ENCODE results near the gene KIF24. TPM values are rescaled to one million over a fixed set of nuclear protein-coding genes. Genes with fewer than 3 reads are reported as not detected.

KIF24 gene
- total and polyA plus RNA-seq, 2 of the 8 experiments (the other 6 are each of a cell fraction or from before 2014, with no cell fraction given) = 2.7 to 3.9 TPM

DNA sequence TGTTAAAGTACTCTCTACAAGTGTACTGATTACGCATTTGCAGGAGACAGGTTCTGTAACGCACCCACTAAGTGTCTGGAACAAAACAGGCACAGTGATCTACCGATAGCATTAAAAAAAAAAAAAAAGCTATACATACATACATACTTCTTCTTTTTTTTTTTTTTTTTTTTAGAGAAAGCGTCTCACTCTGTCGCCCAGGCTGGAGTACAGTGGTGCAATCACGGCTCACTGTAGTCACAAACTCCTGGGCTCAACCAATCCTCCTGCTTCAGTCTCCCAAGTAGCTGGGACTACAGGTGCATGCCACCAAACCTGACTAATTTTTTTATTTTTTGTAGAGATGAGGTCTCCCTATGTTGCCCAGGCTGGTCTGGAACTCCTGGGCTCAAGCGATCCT lies 7.6 kb downstream of the KIF24 start:
- Histone ChIP-seq H2BK5ac (ENCODE audit: low read depth, low read length) (no peak overlapping the region), H2AFZ (ENCODE audit: low read length) (no peak overlapping the region), H3K23ac (ENCODE audit: insufficient read length) (no peak overlapping the region), H3K14ac (ENCODE audit: insufficient read length) (no peak overlapping the region), H3K4me3 (ENCODE audit: extremely low read depth in 1 of 4, insufficient read depth in 2 of 4, low read depth in 3 of 4, low read length in 4 of 4) (no peak overlapping the region), H3K18ac (ENCODE audit: extremely low read depth, low read length) (no peak overlapping the region), H3K56ac (replicated peaks; ENCODE audit: insufficient read length, low read depth, low read length) (no peak overlapping the region), H3K4ac (replicated peaks; ENCODE audit: insufficient read length, low read depth, low read length) (no peak overlapping the region), H3K27ac (ENCODE audit: low read depth, low read length) (no peak overlapping the region), H4K91ac (replicated peaks; ENCODE audit: insufficient read length, low read length) (no peak overlapping the region), H2BK12ac (ENCODE audit: low read depth, low read length) (no peak overlapping the region), H2BK15ac (ENCODE audit: low read length) (no peak overlapping the region), H2BK20ac (ENCODE audit: low read length) (no peak overlapping the region), H3K27me3 (replicated peaks in 1 of 4; ENCODE audit: control insufficient read depth in 3 of 4, extremely low read depth in 1 of 4, insufficient read depth in 3 of 4, low read length in 3 of 4) (no peaks in the 10 kb centered on the region), H3K9me3 (ENCODE audit: insufficient read depth in 2 of 2, low read depth in 1 of 2, low read length in 1 of 2) (no peaks in the 10 kb centered on the region), H3K79me2 (ENCODE audit: control insufficient read depth in 1 of 2, insufficient read depth in 2 of 2, low read length in 2 of 2) (no peaks in the 10 kb centered on the region), H3K36me3 (ENCODE audit: control insufficient read depth in 2 of 4, insufficient read depth in 4 of 4, low read length in 3 of 4) (no peaks in the 10 kb centered on the region), H2AK5ac (ENCODE audit: low read depth, low read length) (no peak overlapping the region), H4K20me1 (replicated peaks in 1 of 2; ENCODE audit: control insufficient read depth in 1 of 2, insufficient read depth in 2 of 2, low read length in 2 of 2) (no peaks in the 10 kb centered on the region), H4K8ac (ENCODE audit: extremely low read depth, insufficient read depth, low read length) (no peak overlapping the region), H3K4me1 (replicated peaks in 1 of 4; ENCODE audit: control insufficient read depth in 3 of 4, insufficient read depth in 4 of 4, low read length in 3 of 4) (no peaks in the 10 kb centered on the region), H3K79me1 (ENCODE audit: low read depth, low read length) (no peaks in the 10 kb centered on the region), H3K4me2 (ENCODE audit: insufficient read depth in 1 of 2, low read depth in 2 of 2, low read length in 2 of 2) (no peak overlapping the region), H2BK120ac (replicated peaks; ENCODE audit: low read depth, low read length) (no peak overlapping the region), H3K9ac (replicated peaks in 1 of 4; ENCODE audit: extremely low read depth in 1 of 4, low read depth in 3 of 4, low read length in 3 of 4) (no peak overlapping the region), H4K5ac (ENCODE audit: insufficient read length, low read depth, low read length) (no peak overlapping the region), H3K23me2 (ENCODE audit: low read depth, low read length) (no peaks in the 10 kb centered on the region)
- FAIRE-seq (no peak), DNase-seq (ENCODE audit: low read depth in 1 of 2, low spot score in 2 of 2) (no peak)
- POLR2A ChIA-PET (ENCODE audit: partially characterized antibody) = no interaction called here
- TF ChIP-seq RNF2 (IDR thresholded peaks at IDR 0.05; ENCODE audit: borderline replicate concordance, low read depth, low read length, missing control alignments, poor library complexity, severe bottlenecking) (no peak), KDM1A (IDR thresholded peaks at IDR 0.05; ENCODE audit: borderline replicate concordance, low read length) (no peak), CREB1 (IDR thresholded peaks at IDR 0.05) (no peak), SIRT6 (IDR thresholded peaks at IDR 0.05; ENCODE audit: low read length) (no peak), EZH2 (IDR thresholded peaks at IDR 0.05; ENCODE audit: low read depth, low read length, severe bottlenecking) (no peak)
- TF ChIP-seq, protein P1, sequence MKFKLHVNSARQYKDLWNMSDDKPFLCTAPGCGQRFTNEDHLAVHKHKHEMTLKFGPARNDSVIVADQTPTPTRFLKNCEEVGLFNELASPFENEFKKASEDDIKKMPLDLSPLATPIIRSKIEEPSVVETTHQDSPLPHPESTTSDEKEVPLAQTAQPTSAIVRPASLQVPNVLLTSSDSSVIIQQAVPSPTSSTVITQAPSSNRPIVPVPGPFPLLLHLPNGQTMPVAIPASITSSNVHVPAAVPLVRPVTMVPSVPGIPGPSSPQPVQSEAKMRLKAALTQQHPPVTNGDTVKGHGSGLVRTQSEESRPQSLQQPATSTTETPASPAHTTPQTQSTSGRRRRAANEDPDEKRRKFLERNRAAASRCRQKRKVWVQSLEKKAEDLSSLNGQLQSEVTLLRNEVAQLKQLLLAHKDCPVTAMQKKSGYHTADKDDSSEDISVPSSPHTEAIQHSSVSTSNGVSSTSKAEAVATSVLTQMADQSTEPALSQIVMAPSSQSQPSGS (IDR thresholded peaks at IDR 0.05; ENCODE audit: low read length) = no peak
- WGBS, 2 experiments (ENCODE audit: extremely low coverage in 1 of 2, insufficient coverage in 1 of 2, insufficient read length in 1 of 2, insufficient replicate concordance in 2 of 2, low coverage in 1 of 2, low lambda C conversion rate in 2 of 2, missing lambda C conversion rate in 1 of 2) = 93% methylated on average over 5 of the region's 7 CpGs; no CpG with 5 or more reads in 1 of the 2 experiments
- CTCF ChIA-PET (ENCODE audit: partially characterized antibody) = interaction anchor here (1.3 kb wide), 1 partner anchor 14 kb away, joined by 3 read pairs; no protein-coding TSS in a partner anchor

Data from H1 (cell line).